CD14-positive monocyte (primary cell): ENCODE results near the gene CHIA. TPM values are rescaled to one million over a fixed set of nuclear protein-coding genes. Genes with fewer than 3 reads are reported as not detected.

Source experiments
- DNase-seq, 3 donors: peaks; one replicate each; pipeline ENCODE4 v3.0.0-alpha.2; 2011 to 2022
- H2AFZ ChIP-seq: 2 replicates; pipeline ENCODE4 v1.6.0; 2012; ENCODE audit warnings: mild to moderate bottlenecking, low read depth, low read length, inconsistent platforms; ENCODE audit not compliant: insufficient read depth, poor library complexity, severe bottlenecking
- H3K27ac ChIP-seq, 2 donors: 1 replicate in 1 of 2; 2 replicates in 1 of 2; pipeline ENCODE4 v1.5.1; 2012 to 2013; ENCODE audit warnings: low read length in 2 of 2, control low read depth in 1 of 2, inconsistent platforms in 1 of 2, low read depth in 1 of 2, mild to moderate bottlenecking in 1 of 2
- H3K27me3 ChIP-seq, 2 donors: one replicate each; pipeline versions ENCODE4 v1.6.0 to v1.6.1; 2011 to 2013; ENCODE audit warnings: low read length in 2 of 2; ENCODE audit not compliant: control insufficient read depth in 2 of 2, insufficient read depth in 2 of 2
- H3K36me3 ChIP-seq, 2 donors: replicated peaks in 1 of 2; 1 replicate in 1 of 2; 2 replicates in 1 of 2; pipeline versions ENCODE4 v1.5.1 to v1.6.1; 2012 to 2013; ENCODE audit warnings: low read length in 2 of 2, control low read depth in 1 of 2, inconsistent platforms in 1 of 2, mild to moderate bottlenecking in 1 of 2; ENCODE audit not compliant: insufficient read depth in 2 of 2, control insufficient read depth in 1 of 2
- H3K4me1 ChIP-seq, 2 donors: 1 replicate in 1 of 2; 2 replicates in 1 of 2; pipeline versions ENCODE4 v1.5.1 to v1.6.1; 2012 to 2013; ENCODE audit warnings: low read length in 2 of 2, control low read depth in 1 of 2, inconsistent platforms in 1 of 2, mild to moderate bottlenecking in 1 of 2, moderate library complexity in 1 of 2; ENCODE audit not compliant: insufficient read depth in 2 of 2, control insufficient read depth in 1 of 2
- H3K4me2 ChIP-seq: replicated peaks from 2 replicates; pipeline ENCODE3; 2012; ENCODE audit warnings: low read length, moderate library complexity, mild to moderate bottlenecking; ENCODE audit not compliant: poor library complexity, severe bottlenecking; ENCODE audit errors: extremely low read depth
- H3K4me3 ChIP-seq, 3 experiments: fragments of 200-600 bp in 1 of 3; sonication (generic) in 1 of 3; replicated peaks in 1 of 3; 1 replicate in 2 of 3; 2 replicates in 1 of 3; pipeline ENCODE4 v1.5.1; 2011 to 2013; ENCODE audit warnings: low read length in 3 of 3, mild to moderate bottlenecking in 3 of 3, control low read depth in 2 of 3, low read depth in 2 of 3, inconsistent platforms in 1 of 3, moderate library complexity in 1 of 3
- H3K79me2 ChIP-seq: 2 replicates; pipeline ENCODE4 v1.6.0; 2012; ENCODE audit warnings: mild to moderate bottlenecking, control low read depth, inconsistent platforms, low read length, moderate library complexity; ENCODE audit not compliant: insufficient read depth
- H3K9ac ChIP-seq: 2 replicates; pipeline ENCODE4 v1.6.0; 2017; ENCODE audit warnings: low read length, mild to moderate bottlenecking; ENCODE audit not compliant: insufficient read depth, poor library complexity, severe bottlenecking
- H3K9me3 ChIP-seq, 2 donors: replicated peaks in 1 of 2; 1 replicate in 1 of 2; 2 replicates in 1 of 2; pipeline versions ENCODE4 v1.5.1 to v1.6.1; 2012 to 2013; ENCODE audit warnings: low read length in 2 of 2, control low read depth in 1 of 2; ENCODE audit not compliant: control insufficient read depth in 1 of 2, insufficient read depth in 1 of 2
- H4K20me1 ChIP-seq: 2 replicates; pipeline ENCODE4 v1.6.0; 2012; ENCODE audit warnings: mild to moderate bottlenecking, low read length, control low read depth, moderate library complexity; ENCODE audit not compliant: insufficient read depth
- H3K27ac Mint-ChIP-seq, 7 donors: one replicate each; pipeline ENCODE4 v1.8.0; 2020; ENCODE audit warnings: mild to moderate bottlenecking in 7 of 7, mixed read lengths in 7 of 7, moderate library complexity in 6 of 7, inconsistent platforms in 2 of 7
- H3K27me3 Mint-ChIP-seq, 3 donors: one replicate each; pipeline ENCODE4 v1.8.0; 2021 to 2022; ENCODE audit warnings: low read depth in 3 of 3, mild to moderate bottlenecking in 3 of 3, mixed read lengths in 3 of 3, moderate library complexity in 3 of 3, inconsistent platforms in 1 of 3
- H3K36me3 Mint-ChIP-seq, 2 donors: one replicate each; pipeline ENCODE4 v1.8.0; 2020; ENCODE audit warnings: mixed read lengths in 2 of 2, inconsistent platforms in 1 of 2, mild to moderate bottlenecking in 1 of 2
- H3K4me1 Mint-ChIP-seq: one replicate; pipeline ENCODE4 v1.8.0; 2020; ENCODE audit warnings: mild to moderate bottlenecking, mixed read lengths
- H3K4me3 Mint-ChIP-seq, 2 donors: one replicate each; pipeline ENCODE4 v1.8.0; 2020; ENCODE audit warnings: mild to moderate bottlenecking in 2 of 2, mixed read lengths in 2 of 2, moderate library complexity in 1 of 2
- H3K9me3 Mint-ChIP-seq, 7 donors: one replicate each; pipeline ENCODE4 v1.8.0; 2020 to 2022; ENCODE audit warnings: mixed read lengths in 7 of 7, mild to moderate bottlenecking in 6 of 7, moderate library complexity in 6 of 7, inconsistent platforms in 2 of 7
- CTCF ChIP-seq: fragments of 200-600 bp; IDR thresholded peaks from one replicate; pipeline ENCODE4 v1.8.0; 2022; ENCODE audit warnings: antibody characterized with exemption, mild to moderate bottlenecking
- WGBS: methylation state at CpG from one replicate; pipeline ENCODE4 v1.1.5; 2013; ENCODE audit warnings: missing lambda C conversion rate; ENCODE audit not compliant: insufficient coverage; 5-methylcytosine and 5-hydroxymethylcytosine counted together
- intact Hi-C, 2 donors: fragments of 100-400 bp; cut with micrococcal nuclease; formaldehyde crosslinking; loops; one replicate each; pipeline versions ENCODE4 v1.15.0 to v1.15.1; 2023
- polyA plus RNA-seq, 3 donors: library from polyadenylated mRNA; depleted of rRNA in 1 of 3; unstranded in 2 of 3; stranded (reverse) in 1 of 3; fragments of 300-500 nt in 2 of 3; fragments of >200 nt in 1 of 3; fragmentation: Illumina TruSeq in 2 of 3; gene quantifications; 1 replicate in 2 of 3; 2 replicates in 1 of 3; pipeline ENCODE4 v1.2.3, GENCODE V29; 2012 to 2021

Gene CHIA
- polyA plus RNA-seq, 3 donors = not detected

DNA sequence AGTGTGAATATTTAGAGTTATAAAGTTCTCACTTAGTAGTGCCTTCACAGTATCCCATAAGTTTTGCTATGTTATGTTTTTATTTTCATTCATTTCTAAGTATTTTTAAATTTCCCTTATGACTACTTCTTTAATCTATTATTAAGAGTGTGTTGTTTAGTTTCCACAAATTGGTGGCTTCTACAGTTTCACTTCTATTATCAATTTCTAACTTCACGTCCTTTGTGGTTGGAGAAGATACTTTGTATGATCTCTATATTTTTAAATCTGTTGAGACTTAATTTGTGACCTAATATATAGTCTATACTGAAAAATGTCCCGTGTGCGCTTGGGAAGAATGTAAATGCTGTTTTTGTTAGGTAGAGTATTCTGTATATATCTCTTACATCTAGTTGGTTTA is 11.7 kb downstream of the CHIA start:
- Mint-ChIP-seq H3K27me3 (peaks cover 6 to 15% (median 7%) of the 10 kb centered on the region in 3 donors), H3K36me3 (no peaks in the 10 kb centered on the region), H3K9me3 (peaks cover 0 to 30% (median 17%) of the 10 kb centered on the region in 7 donors), H3K27ac (no peak overlapping the region), H3K4me1 (no peaks in the 10 kb centered on the region), H3K4me3 (no peak overlapping the region)
- Histone ChIP-seq H3K27ac (no peak overlapping the region), H3K36me3 (no peaks in the 10 kb centered on the region), H3K79me2 (no peaks in the 10 kb centered on the region), H4K20me1 (no peaks in the 10 kb centered on the region), H3K9me3 (no peaks in the 10 kb centered on the region), H2AFZ (no peak overlapping the region), H3K27me3 (no peaks in the 10 kb centered on the region), H3K4me1 (no peaks in the 10 kb centered on the region), H3K4me2 (no peak overlapping the region), H3K4me3 (no peak overlapping the region), H3K9ac (no peak overlapping the region)
- no peak for DNase-seq
- intact Hi-C loops = no loop called here
- TF ChIP-seq CTCF = no peak
- WGBS = no CpG with 5 or more reads among the region's 3 CpGs

- H3K36me3 ChIP-seq = no peaks in the 10 kb centered on the region
- intact Hi-C loops = no loop called here
- H3K9me3 Mint-ChIP-seq = peaks cover 0 to 9% (median 2%) of the 10 kb centered on the region in 7 donors
- peaks cover 8 to 15% (median 9%) of the 10 kb centered on the region in 3 donors for H3K27me3 Mint-ChIP-seq
- no peak overlapping the region for H3K27ac Mint-ChIP-seq
- H3K27me3 ChIP-seq = peaks cover 7 to 12% of the 10 kb centered on the region in 2 donors
- H3K4me3 ChIP-seq = no peak overlapping the region
- no peak overlapping the region for H3K27ac ChIP-seq
- no peak overlapping the region for H3K4me3 Mint-ChIP-seq
- TF ChIP-seq CTCF = no peak
- no peaks in the 10 kb centered on the region for H3K4me1 Mint-ChIP-seq
- no peaks in the 10 kb centered on the region for H3K4me1 ChIP-seq
- H3K9me3 ChIP-seq = no peaks in the 10 kb centered on the region
- H2AFZ ChIP-seq = no peak overlapping the region
- H3K36me3 Mint-ChIP-seq = no peaks in the 10 kb centered on the region
- no peak overlapping the region for H3K4me2 ChIP-seq
- no CpG with 5 or more reads among the region's 2 CpGs for WGBS
- no peaks in the 10 kb centered on the region for H4K20me1 ChIP-seq
- no peak overlapping the region for H3K9ac ChIP-seq
- H3K79me2 ChIP-seq = no peaks in the 10 kb centered on the region
- DNase-seq = no peak
These were observed 19.0 kb downstream of the CHIA start for GRCh38 chr1:111309690-111310089.
